Measurements from ENCODE around the gene TPRG1L.
A peak's percentile ranks its signal among the peaks of the same experiment; 100 is the strongest.

The TPRG1L gene

GRCh38 chr1:3638676-3639075 is 13.9 kb downstream of the TPRG1L start:
- no peak overlapping the region for H3K4me3 ChIP-seq (ENCODE audit: low read depth, low read length)
- no peak for DNase-seq (ENCODE audit: low read depth)

- H3K4me3 ChIP-seq (ENCODE audit: low read depth, low read length) = no peak overlapping the region
- no peak for DNase-seq (ENCODE audit: low read depth)
Observed at GRCh38 chr1:3639397-3639911, 14.6 kb downstream of the TPRG1L start.

GRCh38 chr1:3640121-3640837 is 15.5 kb downstream of the TPRG1L start:
- no peak overlapping the region for H3K4me3 ChIP-seq (ENCODE audit: low read depth, low read length)
- DNase-seq (ENCODE audit: low read depth) = no peak

- DNase-seq (ENCODE audit: low read depth) = no peak
- no peak overlapping the region for H3K4me3 ChIP-seq (ENCODE audit: low read depth, low read length)
Observed at GRCh38 chr1:3641046-3641760, 16.4 kb downstream of the TPRG1L start.

- DNase-seq (ENCODE audit: low read depth) = no peak
- no peak overlapping the region for H3K4me3 ChIP-seq (ENCODE audit: low read depth, low read length)
Observed at GRCh38 chr1:3641816-3642215, 17.0 kb downstream of the TPRG1L start.

GRCh38 chr1:3642919-3643675 is 18.3 kb downstream of the TPRG1L start:
- DNase-seq (ENCODE audit: low read depth) = no peak
- H3K4me3 ChIP-seq (ENCODE audit: low read depth, low read length) = no peak overlapping the region

GRCh38 chr1:3644273-3644672 is 19.5 kb downstream of the TPRG1L start:
- DNase-seq (ENCODE audit: low read depth) = no peak
- H3K4me3 ChIP-seq (ENCODE audit: low read depth, low read length) = no peak overlapping the region

GRCh38 chr1:3645247-3645646 is 20.4 kb downstream of the TPRG1L start:
- no peak overlapping the region for H3K4me3 ChIP-seq (ENCODE audit: low read depth, low read length)
- DNase-seq (ENCODE audit: low read depth) = no peak

GRCh38 chr1:3645666-3646355 is 21.0 kb downstream of the TPRG1L start:
- no peak for DNase-seq (ENCODE audit: low read depth)
- no peak overlapping the region for H3K4me3 ChIP-seq (ENCODE audit: low read depth, low read length)

GRCh38 chr1:3646596-3646995 is 21.8 kb downstream of the TPRG1L start:
- no peak for DNase-seq (ENCODE audit: low read depth)
- H3K4me3 ChIP-seq (ENCODE audit: low read depth, low read length) = no peak overlapping the region

GRCh38 chr1:3649342-3650247 is 24.8 kb downstream of the TPRG1L start, which contains the start of gene WRAP73:
Gene WRAP73, minus strand, starts transcription at chr1:3650103. Its CDS starts 104 bp downstream, at chr1:3649999.
- peak; percentile 69 for DNase-seq (ENCODE audit: low read depth)
- peak within 1 kb of the TSS; percentile 95 for H3K4me3 ChIP-seq (ENCODE audit: low read depth, low read length)

GRCh38 chr1:3650248-3651025 is 25.6 kb downstream of the TPRG1L start:
- DNase-seq (ENCODE audit: low read depth) = no peak
- H3K4me3 ChIP-seq (ENCODE audit: low read depth, low read length) = peak overlapping the region; percentile 95

- no peak overlapping the region for H3K4me3 ChIP-seq (ENCODE audit: low read depth, low read length)
- DNase-seq (ENCODE audit: low read depth) = no peak
Observed at GRCh38 chr1:3651026-3651929, 26.5 kb downstream of the TPRG1L start.

GRCh38 chr1:3651930-3652547 is 27.2 kb downstream of the TPRG1L start, which contains the start of gene TP73:
Gene TP73, plus strand, starts transcription at chr1:3652516. Its CDS starts 29,850 bp downstream, at chr1:3682366.
- no peak for DNase-seq (ENCODE audit: low read depth)
- H3K4me3 ChIP-seq (ENCODE audit: low read depth, low read length) = peak within 1 kb of the TSS; percentile 31

- DNase-seq (ENCODE audit: low read depth) = no peak
- peak overlapping the region; percentile 31 for H3K4me3 ChIP-seq (ENCODE audit: low read depth, low read length)
Observed at GRCh38 chr1:3652548-3653285, 27.9 kb downstream of the TPRG1L start.

- no peak overlapping the region for H3K4me3 ChIP-seq (ENCODE audit: low read depth, low read length)
- no peak for DNase-seq (ENCODE audit: low read depth)
Observed at GRCh38 chr1:3653286-3653618, 28.4 kb downstream of the TPRG1L start.
